B cell (primary cell): ENCODE results near the gene BOC.

Experiments used
- CTCF ChIP-seq: fragments of 200-600 bp; IDR thresholded peaks from one replicate; pipeline ENCODE4 v1.8.0; 2022; ENCODE audit warnings: antibody characterized with exemption, mild to moderate bottlenecking
- EZH2 ChIP-seq: IDR thresholded peaks from 2 replicates; pipeline ENCODE4 v1.6.1; 2012; ENCODE audit warnings: borderline replicate concordance, low read depth, mild to moderate bottlenecking, moderate library complexity, low read length; ENCODE audit not compliant: insufficient read depth, poor library complexity, severe bottlenecking

GRCh38 chr3:113275583-113275928 is 64.2 kb downstream of the BOC start:
- TF ChIP-seq CTCF (no peak), EZH2 (no peak)
